ENCODE results near the gene RHOT1. TPM values are rescaled to one million over a fixed set of nuclear protein-coding genes. Genes with fewer than 3 reads are reported as not detected.

RHOT1 gene
- total RNA-seq, 1 experiment from 2014 or later = 39.2 TPM

- intact Hi-C loops (cut with micrococcal nuclease; ENCODE audit: unreplicated experiment) = no loop called here
- ATAC-seq (peak; percentile 40; the same call in 1 of the 2 replicates), DNase-seq (ENCODE audit: low read depth, low spot score) (no peak)
- CTCF ChIA-PET = no interaction called here
- in situ Hi-C loops (cut with HindIII; ENCODE audit: low pct_unique_long_range_greater_than_20kb, low sequenced_read_pairs) = no loop called here
- Histone ChIP-seq H3K4me1 (ENCODE audit: control insufficient read depth, insufficient read depth, low read length) (no peaks in the 10 kb centered on the region), H3K36me3 (ENCODE audit: control insufficient read depth, insufficient read depth, low read length) (no peaks in the 10 kb centered on the region), H3K9me3 (ENCODE audit: control insufficient read depth, insufficient read depth, low read depth, low read length) (no peaks in the 10 kb centered on the region), H3K27me3 (ENCODE audit: control insufficient read depth, insufficient read depth, low read length) (no peaks in the 10 kb centered on the region), H3K27ac (ENCODE audit: low read length) (no peak overlapping the region), H3K4me3 (ENCODE audit: low read depth in 2 of 2, low read length in 2 of 2) (no peak overlapping the region)
- TF ChIP-seq, protein P1, sequence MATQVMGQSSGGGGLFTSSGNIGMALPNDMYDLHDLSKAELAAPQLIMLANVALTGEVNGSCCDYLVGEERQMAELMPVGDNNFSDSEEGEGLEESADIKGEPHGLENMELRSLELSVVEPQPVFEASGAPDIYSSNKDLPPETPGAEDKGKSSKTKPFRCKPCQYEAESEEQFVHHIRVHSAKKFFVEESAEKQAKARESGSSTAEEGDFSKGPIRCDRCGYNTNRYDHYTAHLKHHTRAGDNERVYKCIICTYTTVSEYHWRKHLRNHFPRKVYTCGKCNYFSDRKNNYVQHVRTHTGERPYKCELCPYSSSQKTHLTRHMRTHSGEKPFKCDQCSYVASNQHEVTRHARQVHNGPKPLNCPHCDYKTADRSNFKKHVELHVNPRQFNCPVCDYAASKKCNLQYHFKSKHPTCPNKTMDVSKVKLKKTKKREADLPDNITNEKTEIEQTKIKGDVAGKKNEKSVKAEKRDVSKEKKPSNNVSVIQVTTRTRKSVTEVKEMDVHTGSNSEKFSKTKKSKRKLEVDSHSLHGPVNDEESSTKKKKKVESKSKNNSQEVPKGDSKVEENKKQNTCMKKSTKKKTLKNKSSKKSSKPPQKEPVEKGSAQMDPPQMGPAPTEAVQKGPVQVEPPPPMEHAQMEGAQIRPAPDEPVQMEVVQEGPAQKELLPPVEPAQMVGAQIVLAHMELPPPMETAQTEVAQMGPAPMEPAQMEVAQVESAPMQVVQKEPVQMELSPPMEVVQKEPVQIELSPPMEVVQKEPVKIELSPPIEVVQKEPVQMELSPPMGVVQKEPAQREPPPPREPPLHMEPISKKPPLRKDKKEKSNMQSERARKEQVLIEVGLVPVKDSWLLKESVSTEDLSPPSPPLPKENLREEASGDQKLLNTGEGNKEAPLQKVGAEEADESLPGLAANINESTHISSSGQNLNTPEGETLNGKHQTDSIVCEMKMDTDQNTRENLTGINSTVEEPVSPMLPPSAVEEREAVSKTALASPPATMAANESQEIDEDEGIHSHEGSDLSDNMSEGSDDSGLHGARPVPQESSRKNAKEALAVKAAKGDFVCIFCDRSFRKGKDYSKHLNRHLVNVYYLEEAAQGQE (IDR thresholded peaks at IDR 0.05; ENCODE audit: insufficient read depth in 1 of 2, low read depth in 2 of 2, low read length in 1 of 2) = no peak
- TF ChIP-seq, protein P2, sequence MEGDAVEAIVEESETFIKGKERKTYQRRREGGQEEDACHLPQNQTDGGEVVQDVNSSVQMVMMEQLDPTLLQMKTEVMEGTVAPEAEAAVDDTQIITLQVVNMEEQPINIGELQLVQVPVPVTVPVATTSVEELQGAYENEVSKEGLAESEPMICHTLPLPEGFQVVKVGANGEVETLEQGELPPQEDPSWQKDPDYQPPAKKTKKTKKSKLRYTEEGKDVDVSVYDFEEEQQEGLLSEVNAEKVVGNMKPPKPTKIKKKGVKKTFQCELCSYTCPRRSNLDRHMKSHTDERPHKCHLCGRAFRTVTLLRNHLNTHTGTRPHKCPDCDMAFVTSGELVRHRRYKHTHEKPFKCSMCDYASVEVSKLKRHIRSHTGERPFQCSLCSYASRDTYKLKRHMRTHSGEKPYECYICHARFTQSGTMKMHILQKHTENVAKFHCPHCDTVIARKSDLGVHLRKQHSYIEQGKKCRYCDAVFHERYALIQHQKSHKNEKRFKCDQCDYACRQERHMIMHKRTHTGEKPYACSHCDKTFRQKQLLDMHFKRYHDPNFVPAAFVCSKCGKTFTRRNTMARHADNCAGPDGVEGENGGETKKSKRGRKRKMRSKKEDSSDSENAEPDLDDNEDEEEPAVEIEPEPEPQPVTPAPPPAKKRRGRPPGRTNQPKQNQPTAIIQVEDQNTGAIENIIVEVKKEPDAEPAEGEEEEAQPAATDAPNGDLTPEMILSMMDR (IDR thresholded peaks at IDR 0.05) = no peak
- TF ChIP-seq SIN3A (IDR thresholded peaks at IDR 0.05; ENCODE audit: borderline replicate concordance, insufficient read depth, low read depth, low read length) (no peak), POLR2AphosphoS5 (IDR thresholded peaks at IDR 0.05; ENCODE audit: low read depth, low read length) (no peak), TCF7L2 (IDR thresholded peaks at IDR 0.05; ENCODE audit: low read depth, low read length) (no peak)
- POLR2A ChIA-PET = no interaction called here
- BruUV-seq (replicated peaks) = no TSS peak
Measured at GRCh38 chr17:32158870-32159585, 16.7 kb downstream of the RHOT1 start.

- no peaks in the 10 kb centered on the region for H3K9me3 ChIP-seq (ENCODE audit: control insufficient read depth, insufficient read depth, low read depth, low read length)
- in situ Hi-C loops (cut with HindIII; ENCODE audit: low pct_unique_long_range_greater_than_20kb, low sequenced_read_pairs) (no loop called here), intact Hi-C loops (cut with micrococcal nuclease; ENCODE audit: unreplicated experiment) (no loop called here)
- ATAC-seq (peak; percentile 39; the same call in 1 of the 2 replicates), DNase-seq (ENCODE audit: low read depth, low spot score) (no peak)
- H3K36me3 ChIP-seq (ENCODE audit: control insufficient read depth, insufficient read depth, low read length) = no peaks in the 10 kb centered on the region
- ChIA-PET CTCF (no interaction called here), POLR2A (no interaction called here)
- H3K4me1 ChIP-seq (ENCODE audit: control insufficient read depth, insufficient read depth, low read length) = no peaks in the 10 kb centered on the region
- H3K27me3 ChIP-seq (ENCODE audit: control insufficient read depth, insufficient read depth, low read length) = no peaks in the 10 kb centered on the region
- no peak overlapping the region for H3K4me3 ChIP-seq (ENCODE audit: low read depth in 2 of 2, low read length in 2 of 2)
- H3K27ac ChIP-seq (ENCODE audit: low read length) = no peak overlapping the region
- no TSS peak for BruUV-seq (replicated peaks)
- TF ChIP-seq POLR2AphosphoS5 (IDR thresholded peaks at IDR 0.05; ENCODE audit: low read depth, low read length) (no peak), TCF7L2 (IDR thresholded peaks at IDR 0.05; ENCODE audit: low read depth, low read length) (no peak), SIN3A (IDR thresholded peaks at IDR 0.05; ENCODE audit: borderline replicate concordance, insufficient read depth, low read depth, low read length) (no peak)
- TF ChIP-seq, protein P1 (IDR thresholded peaks at IDR 0.05; ENCODE audit: insufficient read depth in 1 of 2, low read depth in 2 of 2, low read length in 1 of 2) = no peak
- TF ChIP-seq, protein P2 (IDR thresholded peaks at IDR 0.05) = no peak
Measured at GRCh38 chr17:32159586-32160438, 17.5 kb downstream of the RHOT1 start.

Measured in Panc1 (cell line).